Ishikawa (cell line): ENCODE data around the gene ARHGAP31.

Experiments
- CEBPB ChIP-seq: IDR thresholded peaks from 2 replicates; pipeline ENCODE4 v1.6.1; 2012
- CREB1 ChIP-seq: IDR thresholded peaks from 2 replicates; pipeline ENCODE4 v1.6.1; 2012; ENCODE audit warnings: low read depth
- EGR1 ChIP-seq: IDR thresholded peaks from 2 replicates; pipeline ENCODE4 v1.6.1; 2012
- EP300 ChIP-seq: IDR thresholded peaks from 2 replicates; pipeline ENCODE4 v1.6.1; 2012; ENCODE audit warnings: borderline replicate concordance
- FOXM1 ChIP-seq: IDR thresholded peaks from 2 replicates; pipeline ENCODE4 v1.6.1; 2012; ENCODE audit warnings: low read depth, borderline replicate concordance
- NFIC ChIP-seq: IDR thresholded peaks from 2 replicates; pipeline ENCODE4 v1.6.1; 2012
- RAD21 ChIP-seq: IDR thresholded peaks from 2 replicates; pipeline ENCODE4 v1.6.1; 2012; ENCODE audit warnings: low read depth
- TAF1 ChIP-seq: IDR thresholded peaks from 2 replicates; pipeline ENCODE4 v1.6.1; 2012; ENCODE audit warnings: low read depth, mild to moderate bottlenecking
- TEAD4 ChIP-seq: IDR thresholded peaks from 2 replicates; pipeline ENCODE4 v1.6.1; 2012
- YY1 ChIP-seq: IDR thresholded peaks from 2 replicates; pipeline ENCODE4 v1.6.1; 2012; ENCODE audit warnings: low read depth
- ZBTB7A ChIP-seq: IDR thresholded peaks from 2 replicates; pipeline ENCODE4 v1.6.1; 2012; ENCODE audit warnings: low read depth
- TF ChIP-seq, protein P1 (sequence below): IDR thresholded peaks from 2 replicates; pipeline ENCODE4 v1.6.1; 2012; ENCODE audit warnings: low read depth, mild to moderate bottlenecking
- TF ChIP-seq, protein P2 (sequence below): IDR thresholded peaks from 2 replicates; pipeline ENCODE4 v1.6.1; 2012
- TF ChIP-seq, protein P3 (sequence below): IDR thresholded peaks from 2 replicates; pipeline ENCODE4 v1.6.1; 2012

DNA sequence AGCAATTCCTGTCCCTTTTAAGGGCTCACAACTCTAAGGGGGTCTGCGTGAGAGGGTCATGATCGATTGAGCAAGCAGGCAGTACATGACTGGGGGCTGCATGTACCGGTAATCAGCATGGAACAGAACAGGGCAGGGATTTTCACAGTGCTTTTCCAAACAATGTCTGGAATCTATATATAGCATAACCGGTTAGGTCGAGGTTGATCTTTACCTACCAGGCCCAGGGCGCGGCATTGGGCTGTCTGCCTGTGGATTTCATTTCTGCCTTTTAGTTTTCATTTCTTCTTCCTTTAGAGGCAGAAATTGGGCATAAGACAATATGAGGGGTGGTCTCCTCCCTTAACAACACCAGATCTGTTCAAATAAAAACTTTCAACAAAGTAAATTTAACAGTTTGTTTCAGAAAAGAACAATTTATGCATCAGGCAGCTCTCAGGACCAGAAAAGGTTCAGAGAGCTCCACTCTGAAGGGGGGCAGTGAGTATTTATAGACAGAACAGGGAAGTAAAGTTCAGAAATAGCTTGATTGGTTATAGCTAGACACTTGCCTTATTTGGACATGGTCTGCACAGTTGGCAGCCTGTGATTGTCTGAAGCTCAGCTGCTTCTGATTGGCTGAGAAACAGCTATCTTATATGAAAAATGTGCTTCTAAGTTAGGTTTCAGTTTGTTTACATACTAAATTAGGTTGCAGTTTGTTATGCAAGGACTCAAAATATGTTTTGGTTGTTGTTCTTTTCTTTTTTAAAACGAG, 36.4 kb upstream of the ARHGAP31 start:
- TF ChIP-seq EP300: no peak
- no peak for TF ChIP-seq FOXM1
- TF ChIP-seq, protein P1, sequence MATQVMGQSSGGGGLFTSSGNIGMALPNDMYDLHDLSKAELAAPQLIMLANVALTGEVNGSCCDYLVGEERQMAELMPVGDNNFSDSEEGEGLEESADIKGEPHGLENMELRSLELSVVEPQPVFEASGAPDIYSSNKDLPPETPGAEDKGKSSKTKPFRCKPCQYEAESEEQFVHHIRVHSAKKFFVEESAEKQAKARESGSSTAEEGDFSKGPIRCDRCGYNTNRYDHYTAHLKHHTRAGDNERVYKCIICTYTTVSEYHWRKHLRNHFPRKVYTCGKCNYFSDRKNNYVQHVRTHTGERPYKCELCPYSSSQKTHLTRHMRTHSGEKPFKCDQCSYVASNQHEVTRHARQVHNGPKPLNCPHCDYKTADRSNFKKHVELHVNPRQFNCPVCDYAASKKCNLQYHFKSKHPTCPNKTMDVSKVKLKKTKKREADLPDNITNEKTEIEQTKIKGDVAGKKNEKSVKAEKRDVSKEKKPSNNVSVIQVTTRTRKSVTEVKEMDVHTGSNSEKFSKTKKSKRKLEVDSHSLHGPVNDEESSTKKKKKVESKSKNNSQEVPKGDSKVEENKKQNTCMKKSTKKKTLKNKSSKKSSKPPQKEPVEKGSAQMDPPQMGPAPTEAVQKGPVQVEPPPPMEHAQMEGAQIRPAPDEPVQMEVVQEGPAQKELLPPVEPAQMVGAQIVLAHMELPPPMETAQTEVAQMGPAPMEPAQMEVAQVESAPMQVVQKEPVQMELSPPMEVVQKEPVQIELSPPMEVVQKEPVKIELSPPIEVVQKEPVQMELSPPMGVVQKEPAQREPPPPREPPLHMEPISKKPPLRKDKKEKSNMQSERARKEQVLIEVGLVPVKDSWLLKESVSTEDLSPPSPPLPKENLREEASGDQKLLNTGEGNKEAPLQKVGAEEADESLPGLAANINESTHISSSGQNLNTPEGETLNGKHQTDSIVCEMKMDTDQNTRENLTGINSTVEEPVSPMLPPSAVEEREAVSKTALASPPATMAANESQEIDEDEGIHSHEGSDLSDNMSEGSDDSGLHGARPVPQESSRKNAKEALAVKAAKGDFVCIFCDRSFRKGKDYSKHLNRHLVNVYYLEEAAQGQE: no peak
- TF ChIP-seq, protein P2, sequence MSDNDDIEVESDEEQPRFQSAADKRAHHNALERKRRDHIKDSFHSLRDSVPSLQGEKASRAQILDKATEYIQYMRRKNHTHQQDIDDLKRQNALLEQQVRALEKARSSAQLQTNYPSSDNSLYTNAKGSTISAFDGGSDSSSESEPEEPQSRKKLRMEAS: no peak
- no peak for TF ChIP-seq CREB1
- no peak for TF ChIP-seq NFIC
- TF ChIP-seq YY1: no peak
- no peak for TF ChIP-seq RAD21
- TF ChIP-seq CEBPB: no peak
- TF ChIP-seq TEAD4: no peak
- TF ChIP-seq TAF1: no peak
- no peak for TF ChIP-seq ZBTB7A
- TF ChIP-seq EGR1: no peak
- TF ChIP-seq, protein P3, sequence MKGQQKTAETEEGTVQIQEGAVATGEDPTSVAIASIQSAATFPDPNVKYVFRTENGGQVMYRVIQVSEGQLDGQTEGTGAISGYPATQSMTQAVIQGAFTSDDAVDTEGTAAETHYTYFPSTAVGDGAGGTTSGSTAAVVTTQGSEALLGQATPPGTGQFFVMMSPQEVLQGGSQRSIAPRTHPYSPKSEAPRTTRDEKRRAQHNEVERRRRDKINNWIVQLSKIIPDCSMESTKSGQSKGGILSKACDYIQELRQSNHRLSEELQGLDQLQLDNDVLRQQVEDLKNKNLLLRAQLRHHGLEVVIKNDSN: no peak
